Effector CD8-positive, alpha-beta T cell (primary cell): ENCODE results near the gene WDR53.
"Not testable (repeated sequence)": the region's sequence is repeated elsewhere in the genome, so short reads cannot be mapped to it uniquely, and the experiment has no call there.

Experiments used
- DNase-seq: peaks from one replicate; lab custom pipeline; 2025; lab: John Stamatoyannopoulos, UW

The WDR53 gene

GRCh38 chr3:196559826-196560225 is 8.5 kb downstream of the WDR53 start:
- DNase-seq: no peak

DNA sequence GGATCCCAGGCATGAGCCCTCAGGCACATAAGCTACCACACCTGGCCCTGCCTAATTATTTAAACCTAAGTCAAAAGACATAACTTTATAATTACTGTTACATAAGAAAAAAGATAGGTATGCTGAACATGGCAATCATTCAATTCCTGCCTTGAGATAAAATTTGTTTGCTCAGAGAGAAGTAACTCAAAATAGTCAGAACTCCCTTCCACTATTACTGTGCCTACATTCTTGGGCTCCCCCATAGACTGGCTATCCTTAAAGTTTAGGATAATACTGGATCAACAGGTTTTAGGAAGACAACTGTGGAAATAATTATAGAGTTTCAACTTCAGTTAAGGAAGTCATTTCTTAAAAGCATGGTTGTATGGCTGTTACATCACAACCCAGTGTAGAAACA is 9.9 kb downstream of the WDR53 start:
- DNase-seq: no peak

DNA sequence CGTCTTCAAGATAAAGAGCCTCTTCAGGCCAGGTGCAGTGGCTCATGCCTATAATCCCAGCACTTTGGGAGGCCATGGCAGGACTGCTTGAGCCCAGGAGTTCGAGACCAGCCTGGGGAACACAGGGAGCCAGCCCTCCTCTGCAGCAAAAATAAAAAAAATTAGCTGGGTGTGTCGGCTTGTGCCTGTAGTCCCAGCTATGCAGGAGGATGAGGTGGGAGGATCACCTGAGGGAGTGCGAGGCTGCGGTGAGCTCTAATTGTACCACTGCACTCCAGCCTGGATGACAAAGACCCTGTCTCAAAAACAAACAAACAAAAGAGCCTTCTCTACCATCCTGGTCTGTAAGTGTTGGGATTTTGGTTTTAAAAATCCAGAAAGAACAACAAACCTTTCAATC is 11.1 kb downstream of the WDR53 start:
- DNase-seq: no peak

DNA sequence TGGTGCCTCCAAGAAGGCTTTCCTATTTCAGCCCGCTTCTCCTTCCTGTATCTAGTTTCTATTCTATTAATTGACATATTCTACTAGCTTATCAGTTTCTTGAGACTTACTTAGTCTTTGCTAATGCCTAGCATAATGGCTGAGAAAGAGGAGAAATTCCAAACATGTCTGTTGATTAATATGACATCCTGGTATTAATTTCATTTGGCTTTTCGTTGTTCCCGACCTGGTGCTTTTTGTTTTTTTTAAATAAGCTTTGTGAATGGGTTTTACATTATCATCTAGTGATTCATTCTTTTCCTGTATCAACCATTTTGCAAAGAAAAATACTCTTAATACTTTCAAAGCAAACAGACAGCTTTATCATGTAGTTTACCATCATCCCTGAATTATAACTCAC is 13.1 kb downstream of the WDR53 start:
- DNase-seq: no peak

- DNase-seq: no peak
These were observed 14.1 kb downstream of the WDR53 start for GRCh38 chr3:196554205-196554604.

GRCh38 chr3:196553551-196553950 is 14.8 kb downstream of the WDR53 start:
- DNase-seq: no peak

- DNase-seq: no peak
These were observed 16.1 kb downstream of the WDR53 start for GRCh38 chr3:196552253-196552652.

GRCh38 chr3:196550172-196550571 is 18.2 kb downstream of the WDR53 start:
- not testable (repeated sequence) for DNase-seq

GRCh38 chr3:196549312-196549711 is 19.0 kb downstream of the WDR53 start:
- DNase-seq: not testable (repeated sequence)

- no peak for DNase-seq
These were observed 21.3 kb downstream of the WDR53 start for GRCh38 chr3:196547067-196547466.

GRCh38 chr3:196546537-196546936 is 21.8 kb downstream of the WDR53 start:
- no peak for DNase-seq

- DNase-seq: no peak
These were observed 23.8 kb downstream of the WDR53 start for GRCh38 chr3:196544491-196544992.

DNA sequence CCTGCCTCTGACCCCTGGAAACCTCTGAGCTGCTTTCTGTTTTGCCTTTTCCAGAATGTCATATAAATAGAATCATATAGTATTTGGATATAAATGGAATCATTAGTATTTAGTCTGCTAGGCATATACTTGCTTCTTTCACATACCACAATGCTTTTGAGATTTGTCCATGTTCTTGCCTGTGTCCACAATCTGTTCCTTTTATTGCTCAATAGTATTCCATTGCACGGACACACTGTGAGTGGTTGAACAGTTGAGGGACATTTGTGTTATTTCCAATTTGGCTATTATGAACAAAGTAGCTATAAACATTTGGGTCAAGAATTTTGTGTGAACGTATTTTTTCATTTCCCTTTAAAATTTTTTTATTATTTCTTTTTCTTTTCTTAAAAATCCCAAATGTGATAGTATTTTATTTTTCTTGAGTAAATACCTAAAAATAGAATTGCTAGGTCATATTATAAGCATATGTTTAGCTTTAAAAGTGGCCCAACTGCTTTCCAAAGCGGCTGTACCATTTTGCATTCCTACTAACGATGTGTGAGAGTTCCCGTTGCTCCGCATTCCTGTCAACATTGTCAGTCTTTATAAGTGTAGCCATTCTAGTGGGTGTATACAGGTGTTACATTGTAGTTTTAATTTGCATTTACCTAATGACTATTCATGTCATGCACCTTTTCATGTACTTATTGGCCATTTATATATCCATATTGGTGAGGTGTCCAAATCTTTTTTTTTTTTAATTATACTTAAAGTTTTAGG is 26.5 kb downstream of the WDR53 start:
- DNase-seq: no peak

DNA sequence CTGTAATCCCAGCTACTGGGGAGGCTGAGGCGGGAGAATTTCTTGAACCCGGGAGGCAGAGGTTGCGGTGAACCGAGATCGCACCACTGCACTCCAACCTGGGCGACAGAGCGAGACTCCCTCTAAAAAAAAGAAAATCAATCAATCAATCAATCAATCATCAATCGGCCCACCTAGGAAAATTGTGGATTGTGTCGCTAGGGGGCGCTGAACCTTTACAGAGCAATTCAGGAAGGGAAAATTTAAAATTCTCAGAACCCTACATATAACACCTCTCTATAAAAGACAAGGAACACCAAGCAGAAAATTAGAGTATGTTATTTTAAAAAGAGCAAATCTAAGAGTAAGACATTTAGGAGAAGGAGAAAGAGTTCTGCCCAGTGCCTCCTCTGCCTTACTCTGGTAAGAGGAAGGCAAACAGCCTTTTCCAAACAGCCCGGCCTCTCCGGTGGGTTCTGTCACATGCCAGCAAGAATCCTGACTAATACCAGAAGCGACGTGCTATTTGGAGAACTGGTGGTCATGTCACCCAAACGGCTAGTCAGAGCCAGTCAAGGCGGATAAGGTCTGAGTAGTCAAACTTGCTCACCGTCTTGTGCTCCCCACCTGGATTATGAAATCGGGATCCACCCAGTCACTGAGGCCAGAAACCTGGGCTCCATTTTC is 30.9 kb downstream of the WDR53 start:
- DNase-seq: peak; percentile 57

DNA sequence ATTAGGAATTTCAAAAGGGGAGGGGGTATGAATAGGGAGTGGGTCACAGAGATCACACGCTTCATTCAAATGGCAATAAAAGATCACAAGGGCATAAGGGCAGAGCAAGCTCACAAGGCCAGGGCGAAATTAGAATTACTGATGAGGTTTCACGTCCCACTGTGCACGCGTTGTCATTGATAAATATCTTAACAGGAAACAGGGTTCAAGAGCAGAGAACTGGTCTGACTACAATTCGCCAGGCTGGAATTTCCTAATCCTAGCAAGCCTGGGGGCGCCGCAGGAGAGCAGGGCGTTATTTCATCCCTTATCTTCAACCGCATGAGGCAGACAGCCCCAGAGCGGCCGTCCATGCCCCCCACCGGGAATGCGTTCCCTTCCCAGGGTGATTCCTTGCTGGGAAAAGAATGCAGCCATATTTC is 35.1 kb downstream of the WDR53 start:
- DNase-seq: no peak

DNA sequence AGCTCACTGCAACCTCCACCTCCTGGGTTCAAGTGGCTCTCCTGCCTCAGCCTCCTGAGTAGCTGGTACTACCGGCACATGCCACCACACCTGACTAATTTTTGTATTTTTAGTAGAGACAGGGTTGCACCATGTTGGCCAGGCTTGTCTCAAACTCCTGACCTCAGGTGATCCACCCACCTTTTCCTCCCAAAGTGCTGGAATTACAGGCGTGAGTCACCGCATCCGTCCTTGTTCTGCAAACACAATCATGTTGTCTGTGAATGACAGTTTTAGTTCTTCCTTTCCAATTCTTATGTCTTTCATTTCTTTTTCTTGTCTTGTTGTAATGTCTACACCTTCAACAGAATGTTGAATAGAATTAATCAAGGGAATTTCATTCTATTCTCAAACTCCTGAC is 36.9 kb downstream of the WDR53 start:
- DNase-seq: no peak

- DNase-seq: peak; percentile 51
These were observed 39.6 kb downstream of the WDR53 start for GRCh38 chr3:196528639-196529233.

DNA sequence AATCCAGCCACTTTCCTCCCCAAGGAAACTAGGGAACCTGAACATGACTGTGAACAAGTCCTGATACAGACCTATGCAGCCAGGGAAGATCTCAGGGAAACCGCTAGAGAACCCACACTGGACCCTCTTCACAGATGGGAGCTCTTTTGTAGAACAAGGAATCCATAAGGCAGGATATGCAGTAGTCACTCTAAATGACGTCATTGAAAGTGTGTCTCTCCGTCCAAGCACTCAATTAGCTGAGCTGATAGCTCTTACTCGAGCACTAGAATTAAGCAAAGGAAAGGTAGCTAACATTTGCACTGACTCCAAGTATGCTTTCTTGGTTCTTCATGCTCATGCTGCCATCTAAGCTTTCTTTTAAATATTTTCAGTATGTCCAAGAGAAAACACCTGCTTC is 43.2 kb downstream of the WDR53 start:
- no peak for DNase-seq

GRCh38 chr3:196524527-196524926 is 43.8 kb downstream of the WDR53 start:
- DNase-seq: no peak

- DNase-seq: no peak
These were observed 44.5 kb downstream of the WDR53 start for GRCh38 chr3:196523841-196524240.

DNA sequence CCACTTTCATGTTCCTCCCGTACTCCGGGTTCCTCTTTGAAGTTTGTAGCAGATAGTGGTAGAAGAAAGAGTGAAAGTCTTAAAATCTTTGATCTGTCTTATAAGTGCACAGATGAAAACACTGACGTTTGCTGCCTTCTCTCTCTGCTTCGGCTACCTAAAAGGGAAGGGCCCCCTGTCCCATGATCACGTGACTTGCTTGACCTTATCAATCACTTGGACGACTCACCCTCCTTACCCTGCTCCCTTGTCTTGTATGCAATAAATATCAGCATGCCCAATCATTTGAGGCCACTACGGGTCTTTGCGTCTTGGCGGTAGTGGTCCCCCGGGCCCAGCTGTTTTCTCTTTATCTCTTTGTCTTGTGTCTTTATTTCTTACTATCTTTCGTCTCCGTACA is 47.1 kb downstream of the WDR53 start:
- not testable (repeated sequence) for DNase-seq

- no peak for DNase-seq
These were observed 48.7 kb downstream of the WDR53 start for GRCh38 chr3:196519718-196520082.
